PC-9 (cell line): Measurements from ENCODE around the gene ZSCAN10. TPM values are rescaled to one million over a fixed set of nuclear protein-coding genes. Genes with fewer than 3 reads are reported as not detected.

Experiments
- BruUV-seq: library from RNA; stranded (reverse); fragments of 400-500 nt; replicated peaks from 2 replicates; lab custom pipeline; 2021; lab: Mats Ljungman, UMichigan
- CTCF ChIA-PET: fragments of 300-600 bp; sonication (Branson Sonifier 250); formaldehyde crosslinking; loops from one replicate; lab custom pipeline; 2022; ENCODE audit warnings: antibody characterized with exemption; lab: Charles Lee
- POLR2A ChIA-PET: fragments of 300-600 bp; sonication (Branson Sonifier 250); formaldehyde crosslinking; loops from one replicate; lab custom pipeline; 2022; ENCODE audit warnings: antibody characterized with exemption; ENCODE audit not compliant: unreplicated experiment; lab: Charles Lee
- DNase-seq, 2 experiments: peaks; one replicate each; pipeline versions ENCODE4 v3.0.0 to v3.0.0-alpha.2; 2015 to 2022; ENCODE audit warnings: mixed read lengths in 1 of 2
- H2AFZ ChIP-seq: fragments of 200-600 bp; sonication (generic); 2 replicates; pipeline ENCODE4 v1.8.1; 2017; ENCODE audit warnings: antibody characterized with exemption
- H3F3A ChIP-seq: fragments of 200-600 bp; sonication (generic); 2 replicates; pipeline ENCODE4 v1.8.1; 2017; ENCODE audit warnings: antibody characterized with exemption, mild to moderate bottlenecking, low read depth; ENCODE audit not compliant: insufficient read depth
- H3K27ac ChIP-seq: fragments of 200-600 bp; sonication (generic); 2 replicates; pipeline ENCODE4 v1.6.1; 2016; ENCODE audit warnings: mixed run types
- H3K27me3 ChIP-seq: fragments of 200-600 bp; sonication (generic); 2 replicates; pipeline ENCODE4 v1.6.1; 2016; ENCODE audit warnings: low read depth, mixed run types; ENCODE audit not compliant: insufficient read depth
- H3K36me3 ChIP-seq: fragments of 200-600 bp; sonication (generic); 2 replicates; pipeline ENCODE4 v1.6.1; 2016; ENCODE audit warnings: low read depth, mixed run types
- H3K4me1 ChIP-seq: fragments of 200-600 bp; sonication (generic); replicated peaks from 2 replicates; pipeline ENCODE4 v1.6.1; 2016; ENCODE audit warnings: mixed run types; ENCODE audit not compliant: insufficient read depth
- H3K4me2 ChIP-seq: fragments of 200-600 bp; sonication (generic); 2 replicates; pipeline ENCODE4 v1.6.1; 2017; ENCODE audit warnings: mixed run types
- H3K4me3 ChIP-seq: fragments of 200-600 bp; sonication (generic); 2 replicates; pipeline ENCODE4 v1.6.1; 2016; ENCODE audit warnings: mixed run types
- H3K79me2 ChIP-seq: fragments of 200-600 bp; sonication (generic); 2 replicates; pipeline ENCODE4 v1.6.1; 2017; ENCODE audit warnings: low read depth, mixed run types
- H3K9me2 ChIP-seq: fragments of 200-600 bp; sonication (generic); 2 replicates; pipeline ENCODE4 v1.8.1; 2017; ENCODE audit warnings: mild to moderate bottlenecking; ENCODE audit not compliant: insufficient read depth
- H3K9me3 ChIP-seq: fragments of 200-600 bp; sonication (generic); 2 replicates; pipeline ENCODE4 v1.8.1; 2016; ENCODE audit warnings: low read depth; ENCODE audit not compliant: insufficient read depth
- H4K20me1 ChIP-seq: fragments of 200-600 bp; sonication (generic); 2 replicates; pipeline ENCODE4 v1.8.1; 2017; ENCODE audit not compliant: insufficient read depth
- EZH2 ChIP-seq: fragments of 200-600 bp; sonication (generic); IDR thresholded peaks from 2 replicates; pipeline ENCODE4 v1.8.0; 2017; ENCODE audit warnings: antibody characterized with exemption, low read depth
- intact Hi-C: fragments of 100-400 bp; cut with micrococcal nuclease; formaldehyde crosslinking; loops from one replicate; pipeline ENCODE4 v1.10.0; 2022; ENCODE audit not compliant: unreplicated experiment
- total RNA-seq: library from RNA; stranded (reverse); gene quantifications from 2 replicates; pipeline ENCODE4 v1.2.3, GENCODE V29; 2021
- TF ChIP-seq, protein P1 (sequence below): fragments of 200-600 bp; sonication (generic); conservative IDR thresholded peaks from 2 replicates; pipeline ENCODE4 v1.6.1; 2017; ENCODE audit warnings: mixed run types, antibody characterized with exemption, mild to moderate bottlenecking, moderate library complexity

Gene ZSCAN10
- total RNA-seq, 1 experiment from 2014 or later: not detected

DNA sequence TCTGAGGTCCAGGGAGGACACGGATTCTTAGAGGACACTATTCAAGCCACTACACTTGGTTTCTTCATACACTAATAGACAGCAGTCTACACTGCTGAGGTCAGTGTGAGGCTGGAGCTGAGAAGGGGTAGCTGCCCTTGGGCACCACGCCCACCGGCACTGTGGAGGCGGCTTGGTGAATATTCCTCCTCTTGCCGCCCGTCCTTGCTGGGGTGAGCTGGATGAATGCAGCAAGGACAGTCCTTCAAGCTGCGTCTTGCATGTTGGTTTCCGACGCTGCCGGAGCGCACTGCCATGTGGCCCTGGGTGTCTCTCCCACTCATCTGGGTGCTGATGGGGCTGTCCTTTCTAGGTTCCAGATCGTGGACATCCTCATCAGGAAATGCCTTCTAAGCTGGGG is 15.9 kb upstream of the ZSCAN10 start:
- no peak for DNase-seq
- no peaks in the 10 kb centered on the region for H3K36me3 ChIP-seq
- H3K4me1 ChIP-seq: peaks cover 14% of the 10 kb centered on the region
- intact Hi-C loops: no loop called here
- H3K9me2 ChIP-seq: no peaks in the 10 kb centered on the region
- H3K27me3 ChIP-seq: no peaks in the 10 kb centered on the region
- H3K9me3 ChIP-seq: no peaks in the 10 kb centered on the region
- peaks cover 18% of the 10 kb centered on the region for H3K79me2 ChIP-seq
- POLR2A ChIA-PET: interaction anchor here (0.6 kb wide), 1 partner anchor 20 kb away, joined by 5 read pairs; the partner anchor contains the start of gene ZNF213
- TF ChIP-seq, protein P1, sequence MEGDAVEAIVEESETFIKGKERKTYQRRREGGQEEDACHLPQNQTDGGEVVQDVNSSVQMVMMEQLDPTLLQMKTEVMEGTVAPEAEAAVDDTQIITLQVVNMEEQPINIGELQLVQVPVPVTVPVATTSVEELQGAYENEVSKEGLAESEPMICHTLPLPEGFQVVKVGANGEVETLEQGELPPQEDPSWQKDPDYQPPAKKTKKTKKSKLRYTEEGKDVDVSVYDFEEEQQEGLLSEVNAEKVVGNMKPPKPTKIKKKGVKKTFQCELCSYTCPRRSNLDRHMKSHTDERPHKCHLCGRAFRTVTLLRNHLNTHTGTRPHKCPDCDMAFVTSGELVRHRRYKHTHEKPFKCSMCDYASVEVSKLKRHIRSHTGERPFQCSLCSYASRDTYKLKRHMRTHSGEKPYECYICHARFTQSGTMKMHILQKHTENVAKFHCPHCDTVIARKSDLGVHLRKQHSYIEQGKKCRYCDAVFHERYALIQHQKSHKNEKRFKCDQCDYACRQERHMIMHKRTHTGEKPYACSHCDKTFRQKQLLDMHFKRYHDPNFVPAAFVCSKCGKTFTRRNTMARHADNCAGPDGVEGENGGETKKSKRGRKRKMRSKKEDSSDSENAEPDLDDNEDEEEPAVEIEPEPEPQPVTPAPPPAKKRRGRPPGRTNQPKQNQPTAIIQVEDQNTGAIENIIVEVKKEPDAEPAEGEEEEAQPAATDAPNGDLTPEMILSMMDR: no peak
- TF ChIP-seq EZH2: no peak
- no peaks in the 10 kb centered on the region for H4K20me1 ChIP-seq
- no peak overlapping the region for H3K4me2 ChIP-seq
- H3F3A ChIP-seq: peaks cover 4% of the 10 kb centered on the region; the same call in 1 of the 2 replicates
- no peak overlapping the region for H2AFZ ChIP-seq
- no peak overlapping the region for H3K27ac ChIP-seq
- no peak overlapping the region for H3K4me3 ChIP-seq
- BruUV-seq: no TSS peak
- CTCF ChIA-PET: no interaction called here

DNA sequence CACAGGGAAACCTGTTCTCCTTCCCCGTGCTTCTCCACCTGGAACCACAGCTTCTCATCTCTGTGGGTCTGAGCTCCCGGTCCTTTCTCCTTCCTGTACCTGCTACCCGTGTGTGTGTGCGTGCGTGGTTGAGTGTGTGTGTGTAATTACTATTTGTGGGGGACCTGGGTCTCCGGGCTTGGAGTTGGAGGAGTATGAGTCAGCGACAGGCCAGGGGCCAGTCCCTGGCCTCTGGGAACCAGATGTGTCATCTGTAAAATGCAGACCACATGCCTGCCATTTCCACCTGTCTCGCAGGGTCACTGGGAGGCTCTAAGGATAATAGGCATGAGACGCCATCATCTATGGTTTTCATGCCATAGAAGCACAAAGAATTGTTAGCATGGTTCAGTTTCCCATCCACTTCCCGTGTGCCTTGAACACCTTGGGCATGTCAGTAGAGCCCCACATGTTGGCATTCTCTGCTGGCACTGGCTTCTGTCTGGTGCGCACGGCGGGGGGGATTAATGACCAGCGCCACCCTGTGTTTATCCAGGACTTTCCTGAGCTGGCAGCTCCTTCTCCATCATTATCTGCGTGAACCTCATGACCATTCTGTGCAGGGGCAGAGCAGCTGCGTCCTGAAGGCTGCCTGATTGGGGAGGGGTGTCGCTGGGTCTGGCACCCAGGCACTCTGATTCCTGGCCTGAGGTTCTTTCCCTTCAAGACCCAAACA is 14.8 kb upstream of the ZSCAN10 start:
- peak overlapping the region; percentile 99 for H3K4me2 ChIP-seq
- BruUV-seq: no TSS peak
- no peaks in the 10 kb centered on the region for H3K36me3 ChIP-seq
- no peak overlapping the region for H3K27ac ChIP-seq
- CTCF ChIA-PET: interaction anchor here (0.6 kb wide), 1 partner anchor 8 kb away, joined by 6 read pairs; no protein-coding TSS in a partner anchor
- H3K79me2 ChIP-seq: peaks cover 18% of the 10 kb centered on the region
- H3K9me3 ChIP-seq: no peaks in the 10 kb centered on the region
- TF ChIP-seq, protein P1: no peak
- TF ChIP-seq EZH2: no peak
- H2AFZ ChIP-seq: no peak overlapping the region
- no peaks in the 10 kb centered on the region for H4K20me1 ChIP-seq
- POLR2A ChIA-PET: interaction anchor here (0.6 kb wide), 1 partner anchor 149 kb away, joined by 8 read pairs; no protein-coding TSS in a partner anchor
- H3K9me2 ChIP-seq: no peaks in the 10 kb centered on the region
- intact Hi-C loops: no loop called here
- no peak for DNase-seq
- no peaks in the 10 kb centered on the region for H3K27me3 ChIP-seq
- peaks cover 9% of the 10 kb centered on the region; the same call in 1 of the 2 replicates for H3F3A ChIP-seq
- H3K4me3 ChIP-seq: peak overlapping the region; percentile 72
- H3K4me1 ChIP-seq: peaks cover 14% of the 10 kb centered on the region

DNA sequence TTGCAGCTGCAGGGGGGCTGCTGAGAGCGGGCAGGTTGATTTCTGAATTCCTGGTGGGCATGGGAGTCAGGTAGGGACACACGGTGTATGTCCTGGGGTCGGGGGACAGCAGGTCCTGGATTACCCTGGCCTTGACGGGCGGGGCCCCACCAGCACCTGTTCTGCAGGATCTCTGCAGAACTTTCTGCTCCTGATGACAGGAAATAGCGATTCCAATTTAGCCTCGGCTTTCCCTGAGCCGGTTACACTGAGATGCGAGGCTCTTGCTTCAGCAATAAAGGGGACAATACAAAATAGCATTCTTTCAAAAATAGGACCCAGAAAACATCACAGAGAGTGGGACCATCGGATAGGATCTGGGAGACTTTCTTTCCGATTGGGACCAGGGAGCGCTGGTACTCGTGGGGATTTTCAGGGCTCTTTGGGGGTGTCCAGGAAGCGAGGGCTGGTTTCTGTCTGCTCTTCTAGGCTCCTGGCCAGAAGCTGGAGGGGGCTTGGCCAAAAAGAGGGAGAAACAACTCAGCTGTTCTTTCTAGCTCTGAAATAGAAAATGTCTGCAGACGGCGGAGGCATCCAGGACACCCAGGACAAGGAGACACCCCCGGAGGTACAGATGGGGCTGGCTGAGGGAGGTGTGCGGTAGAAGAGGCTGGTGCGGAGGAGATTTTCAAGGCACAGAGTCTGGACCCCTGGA is 13.9 kb upstream of the ZSCAN10 start:
- Histone ChIP-seq H3K9me3 (no peaks in the 10 kb centered on the region), H3K27ac (no peak overlapping the region), H3K4me2 (peak overlapping the region; percentile 99), H3K4me3 (peak overlapping the region; percentile 72), H3F3A (peaks cover 9% of the 10 kb centered on the region; the same call in 1 of the 2 replicates), H4K20me1 (no peaks in the 10 kb centered on the region), H3K4me1 (peaks cover 14% of the 10 kb centered on the region), H3K79me2 (peaks cover 18% of the 10 kb centered on the region), H3K9me2 (no peaks in the 10 kb centered on the region), H3K36me3 (no peaks in the 10 kb centered on the region), H3K27me3 (no peaks in the 10 kb centered on the region), H2AFZ (peak overlapping the region; percentile 92)
- ChIA-PET CTCF (interaction anchor here (1.0 to 1.1 kb wide), 2 partner anchors 54 to 85 kb away, joined by 3 to 10 read pairs; no protein-coding TSS in a partner anchor), POLR2A (interaction anchor here (0.6 to 0.9 kb wide), 2 partner anchors 93 to 121 kb away, joined by 3 to 8 read pairs; partner anchors contain the start of gene TNFRSF12A)
- BruUV-seq: no TSS peak
- DNase-seq: no peak
- intact Hi-C loops: loop anchor here (1.0 kb wide), 1 partner anchor 54 kb away; no protein-coding TSS in a partner anchor
- no peak for TF ChIP-seq EZH2
- TF ChIP-seq, protein P1: no peak
